Breast epithelium (tissue), 3 donors: ENCODE results near the gene INSC.

Experiments
- CTCF ChIP-seq, 3 donors: fragments of 450-650 bp; IDR thresholded peaks; one replicate each; pipeline ENCODE4 v1.5.1; 2016 to 2017; ENCODE audit warnings: antibody characterized with exemption in 3 of 3, mild to moderate bottlenecking in 3 of 3, moderate library complexity in 3 of 3
- POLR2A ChIP-seq: fragments of 450-650 bp; IDR thresholded peaks from one replicate; pipeline ENCODE4 v1.6.1; 2016; ENCODE audit warnings: antibody characterized with exemption, mild to moderate bottlenecking, moderate library complexity
- POLR2AphosphoS5 ChIP-seq, 3 donors: sonication (generic); formaldehyde crosslinking; IDR thresholded peaks; one replicate each; pipeline ENCODE4 v1.6.1; 2017; ENCODE audit warnings: antibody characterized with exemption in 3 of 3

GRCh38 chr11:15170698-15171097, 56.0 kb downstream of the INSC start:
- TF ChIP-seq CTCF (IDR thresholded peaks at IDR 0.05) (no peak), POLR2A (no peak), POLR2AphosphoS5 (IDR thresholded peaks at IDR 0.05) (no peak)
